ENCODE data around the gene PLCB3.

Gene PLCB3

DNA sequence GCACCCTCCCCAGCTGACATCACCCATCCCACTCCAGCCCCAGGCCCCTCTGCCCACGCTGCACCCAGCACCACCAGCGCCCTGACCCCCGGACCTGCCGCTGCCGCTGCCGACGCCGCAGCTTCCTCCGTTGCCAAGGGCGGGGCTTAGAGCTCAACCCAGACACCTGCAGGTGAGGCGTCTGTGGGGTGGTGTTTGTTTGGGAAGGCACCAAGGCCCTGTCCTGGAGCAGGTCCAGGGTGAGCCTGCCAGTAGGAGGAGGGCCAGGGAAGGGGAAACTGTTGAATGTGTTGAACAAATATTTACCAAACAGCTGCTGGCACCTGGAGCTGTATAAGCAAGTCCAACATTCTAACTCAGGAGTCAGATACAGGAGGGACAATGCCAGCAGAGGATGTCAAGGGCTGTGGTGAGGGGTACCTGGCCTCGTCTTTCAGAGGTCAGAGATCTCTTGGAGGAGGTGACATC, 13.8 kb upstream of the PLCB3 start:
- Histone ChIP-seq H3K27me3 (replicated peaks; ENCODE audit: insufficient read depth, low read length) (no peaks in the 10 kb centered on the region), H3K9me3 (replicated peaks; ENCODE audit: insufficient read depth, low read length) (no peaks in the 10 kb centered on the region), H3F3A (ENCODE audit: insufficient read depth, low read length) (peaks cover 24% of the 10 kb centered on the region), H2AFZ (ENCODE audit: low read length) (no peak overlapping the region), H3K4me1 (ENCODE audit: low read length) (peaks cover 21% of the 10 kb centered on the region), H3K4me3 (ENCODE audit: low read length) (no peak overlapping the region), H3K27ac (ENCODE audit: low read length) (no peak overlapping the region), H3K36me3 (replicated peaks; ENCODE audit: insufficient read depth, low read length) (no peaks in the 10 kb centered on the region), H3K4me2 (ENCODE audit: low read depth, low read length) (no peak overlapping the region), H3K79me2 (ENCODE audit: low read length) (peaks cover 25% of the 10 kb centered on the region), H4K20me1 (ENCODE audit: insufficient read depth, low read length) (no peaks in the 10 kb centered on the region), H3K9me2 (replicated peaks; ENCODE audit: insufficient read depth, low read length) (no peaks in the 10 kb centered on the region), H3K9ac (ENCODE audit: low read length) (no peak overlapping the region)
- no peak for DNase-seq
- TF ChIP-seq EZH2phosphoT487 (IDR thresholded peaks at IDR 0.05; ENCODE audit: low read length) (no peak), EZH2 (optimal IDR thresholded peaks at IDR 0.05; ENCODE audit: low read depth, low read length) (no peak), CTCF (IDR thresholded peaks at IDR 0.05; ENCODE audit: low read length) (no peak)

- H3K4me3 ChIP-seq (ENCODE audit: low read length): no peak overlapping the region
Measured at GRCh38 chr11:64238076-64238475, 13.3 kb upstream of the PLCB3 start.

GRCh38 chr11:64238999-64239398, 12.3 kb upstream of the PLCB3 start:
- Histone ChIP-seq H3F3A (ENCODE audit: insufficient read depth, low read length) (peaks cover 30% of the 10 kb centered on the region), H3K4me1 (ENCODE audit: low read length) (peaks cover 23% of the 10 kb centered on the region), H3K9ac (ENCODE audit: low read length) (no peak overlapping the region), H2AFZ (ENCODE audit: low read length) (no peak overlapping the region), H4K20me1 (ENCODE audit: insufficient read depth, low read length) (no peaks in the 10 kb centered on the region), H3K27me3 (replicated peaks; ENCODE audit: insufficient read depth, low read length) (no peaks in the 10 kb centered on the region), H3K79me2 (ENCODE audit: low read length) (peaks cover 28% of the 10 kb centered on the region), H3K4me3 (ENCODE audit: low read length) (no peak overlapping the region), H3K27ac (ENCODE audit: low read length) (no peak overlapping the region), H3K4me2 (ENCODE audit: low read depth, low read length) (no peak overlapping the region), H3K9me3 (replicated peaks; ENCODE audit: insufficient read depth, low read length) (no peaks in the 10 kb centered on the region), H3K36me3 (replicated peaks; ENCODE audit: insufficient read depth, low read length) (no peaks in the 10 kb centered on the region), H3K9me2 (replicated peaks; ENCODE audit: insufficient read depth, low read length) (no peaks in the 10 kb centered on the region)
- TF ChIP-seq EZH2 (optimal IDR thresholded peaks at IDR 0.05; ENCODE audit: low read depth, low read length): no peak
- no peak for TF ChIP-seq CTCF (IDR thresholded peaks at IDR 0.05; ENCODE audit: low read length)
- TF ChIP-seq EZH2phosphoT487 (IDR thresholded peaks at IDR 0.05; ENCODE audit: low read length): no peak
- no peak for DNase-seq

More at GRCh38 chr11:64238076-64238475, 13.3 kb upstream of the PLCB3 start:
- H2AFZ ChIP-seq (ENCODE audit: low read length): no peak overlapping the region
- H3K4me2 ChIP-seq (ENCODE audit: low read depth, low read length): no peak overlapping the region
- no peaks in the 10 kb centered on the region for H3K36me3 ChIP-seq (replicated peaks; ENCODE audit: insufficient read depth, low read length)
- H3K79me2 ChIP-seq (ENCODE audit: low read length): peaks cover 27% of the 10 kb centered on the region
- no peak overlapping the region for H3K27ac ChIP-seq (ENCODE audit: low read length)
- H4K20me1 ChIP-seq (ENCODE audit: insufficient read depth, low read length): no peaks in the 10 kb centered on the region
- H3K27me3 ChIP-seq (replicated peaks; ENCODE audit: insufficient read depth, low read length): no peaks in the 10 kb centered on the region
- H3K4me1 ChIP-seq (ENCODE audit: low read length): peaks cover 23% of the 10 kb centered on the region
- TF ChIP-seq EZH2 (optimal IDR thresholded peaks at IDR 0.05; ENCODE audit: low read depth, low read length) (no peak), EZH2phosphoT487 (IDR thresholded peaks at IDR 0.05; ENCODE audit: low read length) (no peak), CTCF (IDR thresholded peaks at IDR 0.05; ENCODE audit: low read length) (no peak)
- no peak overlapping the region for H3K9ac ChIP-seq (ENCODE audit: low read length)
- no peaks in the 10 kb centered on the region for H3K9me2 ChIP-seq (replicated peaks; ENCODE audit: insufficient read depth, low read length)
- no peaks in the 10 kb centered on the region for H3K9me3 ChIP-seq (replicated peaks; ENCODE audit: insufficient read depth, low read length)
- H3F3A ChIP-seq (ENCODE audit: insufficient read depth, low read length): peaks cover 24% of the 10 kb centered on the region
- no peak for DNase-seq

Data from MM.1S (cell line).